GM18861 (cell line): ENCODE measurements around the gene C2CD4A.

ENCODE experiments used
- ATAC-seq: cut with Tn5 transposase; IDR thresholded peaks from one replicate; pipeline ENCODE4 v1.9.1; 2021; ENCODE audit not compliant: unreplicated experiment

C2CD4A gene

GRCh38 chr15:62059816-62060112 is 7.0 kb upstream of the C2CD4A start:
- peak; percentile 58 for ATAC-seq

GRCh38 chr15:62060113-62060895 is 6.5 kb upstream of the C2CD4A start, which contains the start of gene VPS13C:
TSS of gene VPS13C (minus strand) at chr15:62060447. CDS start at chr15:62060374, 73 bp downstream.
- ATAC-seq: peak; percentile 77

GRCh38 chr15:62060896-62061280 is 5.9 kb upstream of the C2CD4A start:
- no peak for ATAC-seq

- ATAC-seq: no peak
Measured at GRCh38 chr15:62063825-62064635, 2.7 kb upstream of the C2CD4A start.

- ATAC-seq: no peak
Measured at GRCh38 chr15:62067448-62068044, 769 bp downstream of the C2CD4A start.

- no peak for ATAC-seq
Measured at GRCh38 chr15:62068071-62068809, 1.5 kb downstream of the C2CD4A start.

- ATAC-seq: no peak
Measured at GRCh38 chr15:62068810-62069167, 2.0 kb downstream of the C2CD4A start.

GRCh38 chr15:62069551-62069950 is 2.8 kb downstream of the C2CD4A start:
- ATAC-seq: no peak

- no peak for ATAC-seq
Measured at GRCh38 chr15:62071711-62072308, 5.0 kb downstream of the C2CD4A start.

- no peak for ATAC-seq
Measured at GRCh38 chr15:62075595-62076277, 9.0 kb downstream of the C2CD4A start.

GRCh38 chr15:62079594-62079993 is 12.8 kb downstream of the C2CD4A start:
- no peak for ATAC-seq

GRCh38 chr15:62083194-62084154 is 16.7 kb downstream of the C2CD4A start:
- ATAC-seq: no peak

GRCh38 chr15:62085740-62086139 is 19.0 kb downstream of the C2CD4A start:
- ATAC-seq: no peak

- no peak for ATAC-seq
Measured at GRCh38 chr15:62087671-62088352, 21.0 kb downstream of the C2CD4A start.

GRCh38 chr15:62088353-62088693 is 21.5 kb downstream of the C2CD4A start:
- ATAC-seq: no peak

- ATAC-seq: no peak
Measured at GRCh38 chr15:62089616-62090015, 22.8 kb downstream of the C2CD4A start.

GRCh38 chr15:62090988-62091387 is 24.2 kb downstream of the C2CD4A start:
- no peak for ATAC-seq

GRCh38 chr15:62093809-62094208 is 27.0 kb downstream of the C2CD4A start:
- no peak for ATAC-seq

- ATAC-seq: no peak
Measured at GRCh38 chr15:62094388-62094787, 27.6 kb downstream of the C2CD4A start.
